ENCODE measurements around the gene CST9. TPM values are rescaled to one million over a fixed set of nuclear protein-coding genes. Genes with fewer than 3 reads are reported as not detected.

Gene CST9
- total RNA-seq, 1 experiment from 2014 or later = not detected

- H3K4me1 ChIP-seq (ENCODE audit: control insufficient read depth in 1 of 2, insufficient read depth in 2 of 2, low read length in 2 of 2) = no peaks in the 10 kb centered on the region
- H2AFZ ChIP-seq (ENCODE audit: low read depth, low read length, poor library complexity, severe bottlenecking) = no peak overlapping the region
- no peak for ATAC-seq
- no peaks in the 10 kb centered on the region for H4K20me1 ChIP-seq (ENCODE audit: insufficient read depth)
- H3K9ac ChIP-seq (ENCODE audit: low read length) = no peak overlapping the region
- peaks cover 44% of the 10 kb centered on the region for H3K27me3 ChIP-seq (ENCODE audit: insufficient read depth, low read length)
- DNase-seq (ENCODE audit: low read depth, low spot score) = no peak
- no peak overlapping the region for H3K27ac ChIP-seq (ENCODE audit: low read depth, low read length)
- intact Hi-C loops (cut with micrococcal nuclease) = no loop called here
- H3K9me3 ChIP-seq (ENCODE audit: control insufficient read depth in 1 of 2, insufficient read depth in 1 of 2, low read depth in 1 of 2, low read length in 2 of 2) = no peaks in the 10 kb centered on the region
- no TSS peak for BruUV-seq (replicated peaks)
- CTCF ChIA-PET = no interaction called here
- H3K4me3 ChIP-seq (replicated peaks in 1 of 2; ENCODE audit: low read depth in 1 of 2, low read length in 2 of 2) = no peak overlapping the region
- no peaks in the 10 kb centered on the region for H3K36me3 ChIP-seq (ENCODE audit: control insufficient read depth in 1 of 2, insufficient read depth in 2 of 2, low read length in 2 of 2)
- RAD21 ChIA-PET (ENCODE audit: low non-redundant PET in 1 of 2, low total read pairs in 2 of 2, uncharacterized antibody in 2 of 2, unreplicated experiment in 2 of 2) = no interaction called here
- POLR2A ChIA-PET = no interaction called here
- H3K9me2 ChIP-seq (ENCODE audit: insufficient read depth) = no peaks in the 10 kb centered on the region
- TF ChIP-seq TCF7L2 (IDR thresholded peaks at IDR 0.05; ENCODE audit: borderline replicate concordance, extremely low read depth, insufficient read depth, insufficient read length) (no peak), POLR2A (IDR thresholded peaks at IDR 0.05; ENCODE audit: borderline replicate concordance, extremely low read depth, insufficient read depth, insufficient read length) (no peak)
- TF ChIP-seq, protein P1, sequence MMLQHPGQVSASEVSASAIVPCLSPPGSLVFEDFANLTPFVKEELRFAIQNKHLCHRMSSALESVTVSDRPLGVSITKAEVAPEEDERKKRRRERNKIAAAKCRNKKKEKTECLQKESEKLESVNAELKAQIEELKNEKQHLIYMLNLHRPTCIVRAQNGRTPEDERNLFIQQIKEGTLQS (IDR thresholded peaks at IDR 0.05) = no peak
- no peaks in the 10 kb centered on the region for H3K79me2 ChIP-seq (ENCODE audit: insufficient read depth, low read length)
- H3K4me2 ChIP-seq (ENCODE audit: low read length) = no peak overlapping the region
Observed at GRCh38 chr20:23554401-23554800, 51.3 kb downstream of the CST9 start.

Other genes with a start within 250 kb of the CST9 start
- gene GZF1, start 243.7 kb downstream of the CST9 start, total RNA-seq (2021; ENCODE audit: unreplicated experiment) = 10.4 TPM
- gene NAPB, start 184.4 kb downstream of the CST9 start, total RNA-seq (2021; ENCODE audit: unreplicated experiment) = 7.9 TPM
- gene CSTL1, start 166.2 kb downstream of the CST9 start, total RNA-seq (2021; ENCODE audit: unreplicated experiment) = not detected
- not detected for gene CST11, start 153.0 kb downstream of the CST9 start, total RNA-seq (2021; ENCODE audit: unreplicated experiment)
- not detected for gene CST8, start 114.8 kb downstream of the CST9 start, total RNA-seq (2021; ENCODE audit: unreplicated experiment)
- not detected for gene CST9L, start 37.4 kb downstream of the CST9 start, total RNA-seq (2021; ENCODE audit: unreplicated experiment)
- gene CST3, start 32.0 kb upstream of the CST9 start, total RNA-seq (2021; ENCODE audit: unreplicated experiment) = 181 TPM
- gene CST4, start 83.1 kb upstream of the CST9 start, total RNA-seq (2021; ENCODE audit: unreplicated experiment) = not detected
- gene CST1, start 145.0 kb upstream of the CST9 start, total RNA-seq (2021; ENCODE audit: unreplicated experiment) = not detected
- not detected for gene CST2, start 220.8 kb upstream of the CST9 start, total RNA-seq (2021; ENCODE audit: unreplicated experiment)

All from HCT116 (cell line).